GM12892 (cell line): Measurements from ENCODE around the gene ALPK3.

Source experiments
- DNase-seq: peaks from one replicate; pipeline ENCODE4 v3.0.0; 2011; ENCODE audit not compliant: insufficient read length
- FAIRE-seq: peaks from 2 replicates; lab custom pipeline; 2011; peaks lifted over from hg19 to GRCh38; lab: Jason Lieb, UNC
- POLR2A ChIP-seq: IDR thresholded peaks from 2 replicates; pipeline ENCODE4 v1.6.1; 2011; ENCODE audit warnings: low read depth, low read length, control low read depth
- POLR2AphosphoS5 ChIP-seq: IDR thresholded peaks from 2 replicates; pipeline ENCODE4 v1.6.1; 2011; ENCODE audit warnings: low read depth, low read length, control low read depth
- TAF1 ChIP-seq: IDR thresholded peaks from 2 replicates; pipeline ENCODE4 v1.6.1; 2011; ENCODE audit warnings: low read depth, mild to moderate bottlenecking, control low read depth, low read length, borderline replicate concordance

ALPK3 gene

DNA sequence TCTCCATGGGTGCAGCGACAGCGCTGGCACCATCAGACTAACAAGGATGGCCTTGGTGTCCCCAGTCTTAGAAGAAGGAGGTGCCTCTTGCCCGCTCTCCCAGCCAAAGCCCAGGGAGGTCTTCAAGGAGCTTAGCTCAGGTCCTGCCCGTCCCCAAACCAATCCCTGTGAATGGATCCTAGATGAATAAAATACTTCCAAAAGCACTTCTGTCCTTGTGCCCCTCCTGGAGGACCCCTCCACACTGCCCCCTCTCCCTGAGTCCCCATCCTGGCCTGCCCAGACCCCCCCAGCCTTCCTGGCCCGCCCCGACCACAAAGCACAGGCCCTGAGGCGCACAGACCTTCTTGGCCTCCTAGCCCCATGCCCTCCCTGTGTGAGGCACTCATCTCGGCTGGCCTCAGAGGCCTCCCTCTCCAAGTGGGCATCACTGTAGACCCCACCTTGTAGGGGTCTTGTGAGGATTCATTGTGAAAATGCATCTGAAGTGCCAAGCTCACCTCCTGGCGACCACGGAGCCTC is 75.7 kb downstream of the ALPK3 start:
- FAIRE-seq = no peak
- TF ChIP-seq TAF1 (no peak), POLR2AphosphoS5 (no peak), POLR2A (no peak)
- DNase-seq = no peak

DNA sequence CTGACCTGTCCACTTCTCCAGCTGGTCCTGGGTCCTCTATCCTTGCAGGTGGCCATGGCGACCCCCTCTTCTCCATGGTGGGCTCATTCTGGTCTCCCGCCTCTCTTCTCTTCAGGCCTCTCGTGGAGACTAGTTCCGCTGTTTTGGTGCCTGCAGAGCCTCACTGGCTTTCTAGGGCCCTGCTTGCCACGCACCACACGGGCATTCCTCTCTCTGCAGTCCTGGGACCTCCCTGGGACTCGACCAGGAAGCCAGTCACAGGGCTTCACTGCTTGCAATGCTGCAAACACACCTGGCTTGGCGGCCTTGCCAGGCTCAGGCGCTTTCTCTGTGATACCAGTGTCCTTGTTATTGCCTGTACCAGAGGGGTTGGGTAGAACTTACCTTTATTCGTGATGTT is 76.5 kb downstream of the ALPK3 start:
- FAIRE-seq (no peak), DNase-seq (no peak)
- no peak for TF ChIP-seq POLR2A

DNA sequence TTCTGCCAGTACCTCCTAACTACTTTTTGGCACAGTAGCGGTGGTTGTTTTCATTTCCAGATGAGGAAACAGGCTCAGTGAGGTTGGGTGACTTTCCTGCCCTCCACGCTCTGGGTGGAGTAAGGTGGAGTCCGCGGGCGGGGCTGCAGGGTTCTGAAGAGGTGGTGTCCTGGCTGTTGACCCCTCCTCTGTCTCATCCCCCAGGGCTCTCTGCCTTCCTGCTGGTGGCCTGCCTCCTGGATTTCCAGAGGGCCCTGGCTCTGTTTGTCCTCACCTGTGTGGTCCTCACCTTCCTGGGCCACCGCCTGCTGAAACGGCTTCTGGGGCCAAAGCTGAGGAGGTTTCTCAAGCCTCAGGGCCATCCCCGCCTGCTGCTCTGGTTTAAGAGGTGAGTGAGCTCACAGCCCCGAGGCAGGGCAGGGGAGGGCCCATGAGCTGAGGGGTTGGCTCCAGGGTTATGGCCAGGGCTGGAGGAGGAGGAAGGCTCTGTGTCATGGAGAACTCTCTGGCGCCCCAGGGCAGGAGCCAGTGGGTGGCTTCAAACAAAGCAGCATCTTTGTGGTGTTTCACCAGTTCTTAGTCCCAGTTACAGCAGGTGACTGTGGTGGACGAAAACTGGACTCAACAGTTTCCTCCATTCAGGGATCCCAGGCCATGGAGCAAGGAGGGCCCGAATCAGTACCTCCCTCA is 77.7 kb downstream of the ALPK3 start:
- DNase-seq (no peak), FAIRE-seq (no peak)
- no peak for TF ChIP-seq POLR2A
- no peak for TF ChIP-seq POLR2AphosphoS5
- no peak for TF ChIP-seq TAF1

DNA sequence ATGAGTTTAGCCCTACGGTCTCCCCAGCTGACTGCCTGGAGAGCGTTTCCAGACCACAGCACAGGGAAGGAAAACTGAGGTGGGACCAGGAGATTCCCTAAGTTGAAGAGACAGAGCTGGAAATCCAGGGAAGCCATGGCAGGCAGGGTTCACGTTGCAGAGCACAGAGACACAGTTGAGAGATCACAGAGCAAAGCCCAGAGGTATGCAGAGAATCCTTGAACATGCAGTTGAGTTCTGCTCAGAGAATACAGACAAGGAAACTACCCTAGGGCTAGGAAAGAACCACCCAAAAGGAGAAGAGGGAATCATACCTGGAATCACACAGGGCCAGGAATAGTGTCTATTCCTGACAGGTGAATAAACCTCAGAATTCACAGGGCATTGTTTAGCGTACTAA is 81.6 kb downstream of the ALPK3 start:
- TF ChIP-seq POLR2A = no peak
- no peak for TF ChIP-seq TAF1
- TF ChIP-seq POLR2AphosphoS5 = no peak
- no peak for DNase-seq
- no peak for FAIRE-seq

DNA sequence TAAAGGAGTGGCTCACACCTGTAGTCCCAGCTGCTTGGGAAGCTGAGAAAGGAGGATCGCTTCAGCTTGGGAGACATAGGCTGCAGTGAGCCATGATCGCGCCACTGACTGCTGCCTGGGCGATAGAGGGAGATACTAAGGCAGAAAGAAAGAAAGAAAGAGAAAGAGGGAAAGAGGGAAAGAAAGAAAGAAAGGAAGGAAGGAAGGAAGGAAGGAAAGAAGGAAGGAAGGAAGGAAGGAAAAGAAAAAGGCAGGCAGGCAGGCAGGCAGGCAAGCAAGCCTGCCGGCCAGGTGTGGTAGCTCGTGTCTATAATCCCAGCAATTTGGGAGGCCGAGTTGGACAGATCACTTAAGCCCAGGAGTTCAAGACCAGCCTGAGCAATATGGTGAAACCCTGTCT is 82.6 kb downstream of the ALPK3 start:
- DNase-seq = no peak
- no peak for TF ChIP-seq POLR2AphosphoS5
- TF ChIP-seq POLR2A = no peak
- no peak for TF ChIP-seq TAF1
- FAIRE-seq = no peak

DNA sequence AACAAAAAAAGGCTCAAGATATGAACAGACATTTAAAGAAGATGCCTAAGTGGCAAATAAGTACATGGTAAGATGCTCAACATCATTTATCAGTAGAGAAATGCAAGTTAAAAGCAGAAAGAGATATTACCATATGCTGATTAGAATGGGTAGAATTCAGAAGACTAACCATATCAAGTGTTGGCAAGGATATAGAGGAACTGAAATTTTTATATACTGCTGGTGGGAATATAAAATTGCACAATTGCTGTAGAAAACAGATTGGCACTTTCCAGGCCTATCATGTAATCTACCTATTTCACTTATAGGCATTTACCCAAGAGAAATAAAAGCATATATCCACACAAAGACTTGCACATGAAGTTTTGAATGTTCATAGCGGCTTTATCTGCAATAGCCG is 84.4 kb downstream of the ALPK3 start:
- no peak for FAIRE-seq
- TF ChIP-seq POLR2AphosphoS5 (no peak), POLR2A (no peak), TAF1 (no peak)

DNA sequence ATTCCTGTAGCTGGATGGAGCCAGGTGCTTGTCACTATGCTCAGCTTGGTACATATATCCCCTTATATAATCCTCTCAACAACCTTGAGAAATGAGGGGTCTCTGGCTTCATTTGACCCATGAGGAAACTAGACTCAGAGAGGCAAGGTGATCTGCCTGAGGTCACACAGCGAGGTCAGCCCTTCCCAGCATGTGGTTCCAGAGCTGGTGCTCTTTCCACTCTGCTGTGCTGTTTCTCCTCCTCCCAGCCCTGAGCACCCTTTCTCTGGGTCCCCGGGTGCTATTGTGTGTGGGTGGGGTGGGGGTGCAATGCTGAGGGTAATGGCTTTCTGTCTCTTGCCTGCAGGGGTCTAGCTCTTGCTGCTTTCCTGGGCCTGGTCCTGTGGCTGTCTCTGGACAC is 86.6 kb downstream of the ALPK3 start:
- FAIRE-seq = no peak
- DNase-seq = no peak
- TF ChIP-seq TAF1 = no peak
- no peak for TF ChIP-seq POLR2A
- no peak for TF ChIP-seq POLR2AphosphoS5

More for the DNA sequence above, 84.4 kb downstream of the ALPK3 start:
- DNase-seq = no peak

DNA sequence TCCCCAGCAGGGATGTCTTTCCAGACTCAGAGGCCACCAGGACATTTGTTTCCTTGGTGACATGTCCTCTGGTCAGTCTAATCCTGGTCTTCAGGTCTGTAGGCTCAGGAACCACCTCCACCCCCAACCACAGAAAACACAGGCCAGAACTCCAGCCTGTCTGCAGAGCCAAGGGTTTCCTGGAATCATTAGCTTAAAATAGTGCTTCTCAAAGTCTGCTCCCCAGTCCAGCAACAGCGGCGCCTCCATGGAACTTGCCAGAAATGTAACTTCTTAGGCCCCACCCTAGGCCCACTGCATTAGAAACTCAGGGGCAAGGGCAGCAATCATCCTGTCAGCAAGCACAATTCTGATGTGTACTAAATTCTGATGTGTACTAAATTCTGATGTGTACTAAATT is 87.3 kb downstream of the ALPK3 start:
- FAIRE-seq (no peak), DNase-seq (no peak)
- no peak for TF ChIP-seq POLR2A

DNA sequence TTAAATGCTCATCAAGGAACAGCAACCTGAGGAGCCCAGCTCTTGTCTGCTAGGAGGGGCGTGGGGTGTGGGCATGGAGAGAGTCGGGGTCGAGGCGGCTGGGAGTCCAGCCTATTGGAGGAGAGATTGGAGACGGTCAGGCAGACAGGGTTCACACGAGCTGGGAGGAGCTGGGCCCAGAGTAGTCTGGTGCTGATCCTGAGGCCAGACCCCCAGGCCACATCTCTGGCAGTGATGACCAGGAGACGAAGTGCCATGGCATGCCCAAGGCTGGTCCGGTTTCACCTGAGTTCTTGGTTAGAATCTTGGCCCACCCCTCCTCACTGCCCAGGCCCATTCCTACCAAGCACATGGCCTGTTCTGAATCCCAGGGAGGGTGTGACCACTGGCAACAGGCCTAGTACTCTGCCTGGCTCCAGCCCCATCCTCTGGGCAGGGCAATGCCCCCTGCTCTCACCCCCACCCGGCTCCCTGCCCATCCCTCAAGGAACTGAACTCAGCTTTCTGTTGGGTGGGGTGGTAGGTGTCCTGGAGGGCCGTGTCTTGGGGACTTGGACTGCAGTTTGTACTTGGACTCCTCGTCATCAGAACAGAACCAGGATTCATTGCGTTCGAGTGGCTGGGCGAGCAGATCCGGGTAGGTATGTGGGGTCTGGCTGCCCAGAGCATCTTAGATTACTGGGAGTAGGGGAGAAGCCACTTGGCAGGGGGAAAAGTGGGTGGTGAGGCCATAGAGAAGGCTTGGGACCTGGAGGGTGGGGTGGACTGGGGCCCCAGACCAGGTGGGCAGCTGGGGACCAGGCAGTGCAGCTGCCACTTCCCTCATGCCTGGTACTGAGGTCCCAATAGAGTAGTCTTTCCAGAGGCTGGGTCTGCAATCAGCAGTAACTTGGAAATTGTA is 88.1 kb downstream of the ALPK3 start:
- DNase-seq = no peak
- FAIRE-seq = no peak
- no peak for TF ChIP-seq TAF1
- TF ChIP-seq POLR2A = no peak

DNA sequence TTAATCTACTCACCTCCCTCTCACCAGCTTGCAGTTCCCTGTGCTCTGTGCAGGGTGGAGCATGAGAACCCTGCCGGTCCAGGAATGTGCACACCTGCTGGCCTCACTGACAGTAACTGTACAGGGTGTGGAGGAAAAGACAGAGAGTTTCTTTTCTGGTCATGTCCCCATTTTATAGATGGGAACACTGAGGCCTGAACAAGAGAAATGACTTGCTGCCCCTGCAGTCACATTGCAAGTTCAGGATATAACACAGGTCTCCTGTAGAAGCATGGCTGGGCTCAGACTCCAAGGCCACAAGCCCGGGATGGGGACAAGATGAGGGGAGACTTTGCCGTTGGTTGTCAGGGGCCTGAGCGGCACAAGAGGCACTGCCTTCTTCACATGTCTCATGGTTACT is 90.6 kb downstream of the ALPK3 start:
- TF ChIP-seq POLR2A (no peak), TAF1 (no peak), POLR2AphosphoS5 (no peak)
- DNase-seq (no peak), FAIRE-seq (no peak)

DNA sequence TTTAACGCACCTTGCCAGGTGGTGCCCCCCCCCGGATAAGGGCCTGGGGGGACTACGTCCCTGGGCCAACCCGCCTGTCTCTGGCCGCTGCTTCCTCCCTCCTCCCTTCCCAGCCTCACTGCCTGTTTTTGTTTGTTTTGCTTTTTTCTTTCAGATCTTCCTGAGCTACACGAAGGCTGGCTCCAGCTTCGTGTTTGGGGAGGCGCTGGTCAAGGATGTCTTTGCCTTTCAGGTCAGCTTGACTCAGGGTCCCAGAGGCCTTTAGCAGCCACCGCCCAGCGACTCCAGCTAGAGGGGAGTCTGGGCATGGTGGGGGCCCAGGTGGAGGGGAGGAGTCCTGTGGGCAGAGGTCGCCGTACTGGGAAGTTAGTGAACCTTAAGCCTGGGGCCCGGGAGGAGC is 91.4 kb downstream of the ALPK3 start:
- TF ChIP-seq POLR2A = no peak
- TF ChIP-seq TAF1 = no peak
- no peak for TF ChIP-seq POLR2AphosphoS5
- DNase-seq (no peak), FAIRE-seq (no peak)

DNA sequence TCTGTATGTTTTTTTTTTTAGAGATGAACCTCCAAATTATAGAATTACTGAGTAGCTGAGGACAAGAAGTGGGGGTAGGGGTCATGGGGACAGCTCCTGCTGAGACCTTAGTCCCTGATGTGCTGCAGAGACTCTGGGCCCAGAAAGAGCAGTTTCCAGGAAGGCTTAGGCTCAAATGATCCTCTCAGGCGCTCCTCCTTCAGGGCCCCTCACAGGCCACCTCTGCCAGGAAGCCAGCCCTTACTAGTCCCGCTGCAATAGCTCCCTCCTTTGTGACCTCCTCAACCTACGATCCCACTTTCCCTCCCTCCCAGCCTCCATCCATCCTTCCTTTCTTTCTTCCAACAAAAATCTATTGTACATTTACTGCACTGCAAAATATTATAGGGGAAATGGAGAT is 91.9 kb downstream of the ALPK3 start:
- DNase-seq (no peak), FAIRE-seq (no peak)
- no peak for TF ChIP-seq TAF1
- TF ChIP-seq POLR2A = no peak
- no peak for TF ChIP-seq POLR2AphosphoS5

DNA sequence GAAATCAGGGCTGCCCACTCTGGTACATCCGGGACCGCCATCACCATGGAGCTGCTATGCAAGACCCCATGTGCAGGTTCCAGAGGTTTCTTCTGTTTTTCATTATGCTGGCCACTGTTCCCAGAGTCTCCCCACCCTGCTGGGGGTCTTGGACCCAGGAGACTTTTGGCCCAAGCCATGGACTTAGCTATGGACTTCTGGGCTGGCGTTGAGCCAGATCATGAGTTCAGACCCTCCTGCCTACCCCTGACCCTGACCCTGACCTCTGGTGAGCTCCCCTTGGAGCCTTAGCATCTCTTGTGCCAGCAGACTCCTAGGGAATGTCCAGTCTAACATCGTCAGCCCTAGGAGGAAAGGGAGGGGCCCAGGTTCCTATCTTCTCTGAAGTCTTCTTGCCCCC is 92.6 kb downstream of the ALPK3 start:
- DNase-seq (no peak), FAIRE-seq (no peak)
- TF ChIP-seq POLR2AphosphoS5 (no peak), POLR2A (no peak), TAF1 (no peak)

DNA sequence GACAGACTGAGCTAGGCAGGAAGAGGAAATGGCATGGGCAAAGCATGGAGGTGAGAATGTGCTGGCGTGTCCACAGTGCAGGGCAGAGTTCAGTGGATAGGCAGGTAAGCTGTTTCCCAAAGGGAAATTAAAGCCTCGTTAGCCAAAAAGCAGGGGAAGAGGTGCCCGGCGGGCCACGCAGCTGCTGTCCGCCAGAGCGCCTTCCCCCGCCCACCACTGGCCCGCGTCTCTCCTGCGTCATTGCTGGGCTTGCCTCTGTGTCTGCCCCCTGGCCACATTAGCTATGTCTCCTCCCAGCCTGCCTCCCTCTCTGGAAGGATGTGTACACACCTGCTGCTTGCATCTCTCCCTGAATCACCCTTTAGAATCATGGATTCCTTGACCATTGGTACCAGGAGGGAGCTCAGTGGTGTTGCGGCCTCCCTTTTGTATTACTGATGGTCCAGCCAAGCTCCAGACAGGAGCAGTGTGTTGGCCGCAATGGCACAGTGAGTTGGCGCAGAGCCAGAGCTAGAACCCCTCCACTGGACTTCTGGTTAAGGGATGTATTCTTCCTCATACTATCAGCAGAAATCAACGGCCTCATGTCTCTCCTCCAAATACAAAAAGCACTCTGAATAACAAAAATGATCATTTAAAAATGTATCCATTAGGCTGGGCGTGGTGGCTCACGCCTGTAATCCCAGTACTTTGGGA is 93.9 kb downstream of the ALPK3 start:
- no peak for TF ChIP-seq POLR2A
- TF ChIP-seq POLR2AphosphoS5 = no peak
- no peak for TF ChIP-seq TAF1
- DNase-seq = no peak
- FAIRE-seq = no peak
